ENCODE results near the gene NEK8. TPM values are rescaled to one million over a fixed set of nuclear protein-coding genes. Genes with fewer than 3 reads are reported as not detected.

Gene NEK8
- total and polyA plus RNA-seq, 9 of the 15 experiments (the other 6 are each of a cell fraction or from before 2014, with no cell fraction given) = 0.98 to 16.6 (median 4.6) TPM

DNA sequence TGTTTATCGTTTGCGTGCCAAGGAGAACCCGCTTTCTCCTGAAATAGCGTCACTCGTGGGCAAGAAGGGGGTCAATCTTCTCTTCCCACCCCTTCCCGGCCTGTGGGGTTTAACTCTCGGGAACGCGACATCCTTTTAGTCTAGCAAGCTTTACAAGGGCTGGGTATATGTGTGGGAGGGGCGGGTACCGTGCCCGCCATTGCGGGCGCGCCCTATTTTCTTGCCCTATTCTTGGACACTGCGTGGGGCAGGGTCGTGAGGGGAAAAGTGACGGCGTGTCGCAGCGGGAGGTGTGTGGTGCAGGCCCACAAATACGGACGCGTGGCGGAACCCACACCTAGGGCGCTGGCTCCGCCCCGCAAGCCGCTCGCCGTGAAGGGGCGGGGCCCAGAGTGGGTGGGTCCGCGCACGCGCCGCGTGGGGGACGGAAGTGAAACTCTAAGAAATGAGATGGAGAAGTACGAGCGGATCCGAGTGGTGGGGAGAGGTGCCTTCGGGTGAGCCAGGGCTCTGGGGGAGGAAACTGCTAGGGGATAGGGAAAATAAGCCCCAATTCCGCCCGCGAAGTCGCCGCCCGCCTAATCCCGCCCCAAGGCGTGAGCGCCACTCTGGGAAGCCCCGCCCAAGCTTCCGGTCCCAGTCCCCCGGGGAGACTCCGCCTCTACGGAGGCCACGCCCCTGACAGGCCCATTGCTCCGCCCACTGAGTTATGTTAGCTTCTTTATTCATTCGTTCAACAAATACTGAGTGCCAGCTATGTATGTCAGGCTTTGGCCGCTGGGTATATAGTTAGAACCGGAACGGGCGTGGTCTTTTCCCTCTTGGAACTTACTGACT lies at the start of gene NEK8 (continued):
- TF ChIP-seq, protein P1, sequence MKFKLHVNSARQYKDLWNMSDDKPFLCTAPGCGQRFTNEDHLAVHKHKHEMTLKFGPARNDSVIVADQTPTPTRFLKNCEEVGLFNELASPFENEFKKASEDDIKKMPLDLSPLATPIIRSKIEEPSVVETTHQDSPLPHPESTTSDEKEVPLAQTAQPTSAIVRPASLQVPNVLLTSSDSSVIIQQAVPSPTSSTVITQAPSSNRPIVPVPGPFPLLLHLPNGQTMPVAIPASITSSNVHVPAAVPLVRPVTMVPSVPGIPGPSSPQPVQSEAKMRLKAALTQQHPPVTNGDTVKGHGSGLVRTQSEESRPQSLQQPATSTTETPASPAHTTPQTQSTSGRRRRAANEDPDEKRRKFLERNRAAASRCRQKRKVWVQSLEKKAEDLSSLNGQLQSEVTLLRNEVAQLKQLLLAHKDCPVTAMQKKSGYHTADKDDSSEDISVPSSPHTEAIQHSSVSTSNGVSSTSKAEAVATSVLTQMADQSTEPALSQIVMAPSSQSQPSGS (CRISPR knock-in tag; IDR thresholded peaks at IDR 0.05) = no peak
- TF ChIP-seq NFXL1 (CRISPR knock-in tag; IDR thresholded peaks at IDR 0.05) (no peak), THRAP3 (IDR thresholded peaks at IDR 0.05; ENCODE audit: borderline replicate concordance) (no peak), HDAC1 (IDR thresholded peaks at IDR 0.05) (peak in 1 of 2 experiments; percentile 92; a peak in 2 of 4 replicates), PCBP1 (IDR thresholded peaks at IDR 0.05; ENCODE audit: low read depth, low read length, poor library complexity, severe bottlenecking) (peak; percentile 86), ZFP1 (CRISPR knock-in tag; IDR thresholded peaks at IDR 0.05) (no peak), HEY1 (CRISPR knock-in tag; IDR thresholded peaks at IDR 0.05; ENCODE audit: borderline replicate concordance) (no peak), ZNF780A (CRISPR knock-in tag; IDR thresholded peaks at IDR 0.05) (no peak), ARID2 (IDR thresholded peaks at IDR 0.05) (no peak; the same call in 1 of the 2 replicates), CBFA2T2 (conservative IDR thresholded peaks at IDR 0.05) (no peak), SRSF1 (IDR thresholded peaks at IDR 0.05; ENCODE audit: low read depth, low read length) (no peak), ZFP36 (IDR thresholded peaks at IDR 0.05; ENCODE audit: low read depth, low read length, partially characterized antibody) (no peak), KLF10 (CRISPR knock-in tag; IDR thresholded peaks at IDR 0.05) (no peak), PKNOX1 (IDR thresholded peaks at IDR 0.05) (peak; percentile 88), TAF7 (tag; IDR thresholded peaks at IDR 0.05) (no peak), PHB (CRISPR knock-in tag; IDR thresholded peaks at IDR 0.05) (no peak), ASH1L (IDR thresholded peaks at IDR 0.05; ENCODE audit: borderline replicate concordance, low read depth, partially characterized antibody) (no peak), MED1 (CRISPR knock-in tag; IDR thresholded peaks at IDR 0.05; ENCODE audit: borderline replicate concordance) (no peak), CCNT2 (IDR thresholded peaks at IDR 0.05; ENCODE audit: borderline replicate concordance, extremely low read depth, insufficient read length, low read depth, low read length) (peak; percentile 77), ZNF583 (CRISPR knock-in tag; IDR thresholded peaks at IDR 0.05) (no peak), CHD2 (IDR thresholded peaks at IDR 0.05; ENCODE audit: low read depth, low read length) (no peak), SNIP1 (IDR thresholded peaks at IDR 0.05; ENCODE audit: low read depth) (no peak), NR2C1 (IDR thresholded peaks at IDR 0.05) (no peak), NR2C1 (tag; IDR thresholded peaks at IDR 0.05) (no peak), PURB (CRISPR knock-in tag; IDR thresholded peaks at IDR 0.05; ENCODE audit: low read depth) (no peak)
- TF ChIP-seq, protein P2, sequence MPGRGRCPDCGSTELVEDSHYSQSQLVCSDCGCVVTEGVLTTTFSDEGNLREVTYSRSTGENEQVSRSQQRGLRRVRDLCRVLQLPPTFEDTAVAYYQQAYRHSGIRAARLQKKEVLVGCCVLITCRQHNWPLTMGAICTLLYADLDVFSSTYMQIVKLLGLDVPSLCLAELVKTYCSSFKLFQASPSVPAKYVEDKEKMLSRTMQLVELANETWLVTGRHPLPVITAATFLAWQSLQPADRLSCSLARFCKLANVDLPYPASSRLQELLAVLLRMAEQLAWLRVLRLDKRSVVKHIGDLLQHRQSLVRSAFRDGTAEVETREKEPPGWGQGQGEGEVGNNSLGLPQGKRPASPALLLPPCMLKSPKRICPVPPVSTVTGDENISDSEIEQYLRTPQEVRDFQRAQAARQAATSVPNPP (IDR thresholded peaks at IDR 0.05; ENCODE audit: borderline replicate concordance, insufficient read depth, insufficient read length) = no peak
- TF ChIP-seq, protein P3, sequence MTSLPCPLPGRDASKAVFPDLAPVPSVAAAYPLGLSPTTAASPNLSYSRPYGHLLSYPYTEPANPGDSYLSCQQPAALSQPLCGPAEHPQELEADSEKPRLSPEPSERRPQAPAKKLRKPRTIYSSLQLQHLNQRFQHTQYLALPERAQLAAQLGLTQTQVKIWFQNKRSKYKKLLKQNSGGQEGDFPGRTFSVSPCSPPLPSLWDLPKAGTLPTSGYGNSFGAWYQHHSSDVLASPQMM (CRISPR knock-in tag; IDR thresholded peaks at IDR 0.05) = no peak

Measured in K562 (cell line).